ENCODE data around the gene MOSPD3. TPM values are rescaled to one million over a fixed set of nuclear protein-coding genes. Genes with fewer than 3 reads are reported as not detected.
A peak's percentile ranks its signal among the peaks of the same experiment; 100 is the strongest.

The MOSPD3 gene
- total and polyA plus RNA-seq, 2 experiments from 2014 or later, result 15.3 to 23.5 TPM

DNA sequence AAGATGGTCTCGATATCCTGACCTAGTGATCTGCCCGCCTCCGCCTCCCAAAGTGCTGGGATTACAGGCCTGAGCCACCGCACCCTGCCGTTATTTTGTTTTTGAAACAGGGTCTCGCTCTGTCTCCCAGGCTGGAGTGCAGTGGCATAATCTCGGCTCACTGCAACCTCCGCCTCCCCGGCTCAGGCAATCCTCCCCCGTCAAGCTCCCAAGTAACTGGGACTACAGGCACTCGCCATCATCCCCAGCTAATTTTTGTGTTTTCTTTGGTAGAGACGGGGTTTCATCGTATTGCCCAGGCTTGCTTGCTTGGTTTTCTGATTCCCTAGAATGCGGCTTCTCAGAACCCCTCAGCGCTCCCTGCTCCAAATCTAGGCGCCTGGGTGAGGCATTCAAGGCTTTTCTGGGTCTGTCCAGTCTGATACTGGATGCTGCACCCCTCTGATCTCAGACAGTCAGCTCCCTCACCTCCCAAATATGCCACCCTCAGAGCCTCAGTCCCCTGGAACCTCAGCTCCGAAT lies 27.7 kb downstream of the MOSPD3 start:
- TF ChIP-seq, protein P1, sequence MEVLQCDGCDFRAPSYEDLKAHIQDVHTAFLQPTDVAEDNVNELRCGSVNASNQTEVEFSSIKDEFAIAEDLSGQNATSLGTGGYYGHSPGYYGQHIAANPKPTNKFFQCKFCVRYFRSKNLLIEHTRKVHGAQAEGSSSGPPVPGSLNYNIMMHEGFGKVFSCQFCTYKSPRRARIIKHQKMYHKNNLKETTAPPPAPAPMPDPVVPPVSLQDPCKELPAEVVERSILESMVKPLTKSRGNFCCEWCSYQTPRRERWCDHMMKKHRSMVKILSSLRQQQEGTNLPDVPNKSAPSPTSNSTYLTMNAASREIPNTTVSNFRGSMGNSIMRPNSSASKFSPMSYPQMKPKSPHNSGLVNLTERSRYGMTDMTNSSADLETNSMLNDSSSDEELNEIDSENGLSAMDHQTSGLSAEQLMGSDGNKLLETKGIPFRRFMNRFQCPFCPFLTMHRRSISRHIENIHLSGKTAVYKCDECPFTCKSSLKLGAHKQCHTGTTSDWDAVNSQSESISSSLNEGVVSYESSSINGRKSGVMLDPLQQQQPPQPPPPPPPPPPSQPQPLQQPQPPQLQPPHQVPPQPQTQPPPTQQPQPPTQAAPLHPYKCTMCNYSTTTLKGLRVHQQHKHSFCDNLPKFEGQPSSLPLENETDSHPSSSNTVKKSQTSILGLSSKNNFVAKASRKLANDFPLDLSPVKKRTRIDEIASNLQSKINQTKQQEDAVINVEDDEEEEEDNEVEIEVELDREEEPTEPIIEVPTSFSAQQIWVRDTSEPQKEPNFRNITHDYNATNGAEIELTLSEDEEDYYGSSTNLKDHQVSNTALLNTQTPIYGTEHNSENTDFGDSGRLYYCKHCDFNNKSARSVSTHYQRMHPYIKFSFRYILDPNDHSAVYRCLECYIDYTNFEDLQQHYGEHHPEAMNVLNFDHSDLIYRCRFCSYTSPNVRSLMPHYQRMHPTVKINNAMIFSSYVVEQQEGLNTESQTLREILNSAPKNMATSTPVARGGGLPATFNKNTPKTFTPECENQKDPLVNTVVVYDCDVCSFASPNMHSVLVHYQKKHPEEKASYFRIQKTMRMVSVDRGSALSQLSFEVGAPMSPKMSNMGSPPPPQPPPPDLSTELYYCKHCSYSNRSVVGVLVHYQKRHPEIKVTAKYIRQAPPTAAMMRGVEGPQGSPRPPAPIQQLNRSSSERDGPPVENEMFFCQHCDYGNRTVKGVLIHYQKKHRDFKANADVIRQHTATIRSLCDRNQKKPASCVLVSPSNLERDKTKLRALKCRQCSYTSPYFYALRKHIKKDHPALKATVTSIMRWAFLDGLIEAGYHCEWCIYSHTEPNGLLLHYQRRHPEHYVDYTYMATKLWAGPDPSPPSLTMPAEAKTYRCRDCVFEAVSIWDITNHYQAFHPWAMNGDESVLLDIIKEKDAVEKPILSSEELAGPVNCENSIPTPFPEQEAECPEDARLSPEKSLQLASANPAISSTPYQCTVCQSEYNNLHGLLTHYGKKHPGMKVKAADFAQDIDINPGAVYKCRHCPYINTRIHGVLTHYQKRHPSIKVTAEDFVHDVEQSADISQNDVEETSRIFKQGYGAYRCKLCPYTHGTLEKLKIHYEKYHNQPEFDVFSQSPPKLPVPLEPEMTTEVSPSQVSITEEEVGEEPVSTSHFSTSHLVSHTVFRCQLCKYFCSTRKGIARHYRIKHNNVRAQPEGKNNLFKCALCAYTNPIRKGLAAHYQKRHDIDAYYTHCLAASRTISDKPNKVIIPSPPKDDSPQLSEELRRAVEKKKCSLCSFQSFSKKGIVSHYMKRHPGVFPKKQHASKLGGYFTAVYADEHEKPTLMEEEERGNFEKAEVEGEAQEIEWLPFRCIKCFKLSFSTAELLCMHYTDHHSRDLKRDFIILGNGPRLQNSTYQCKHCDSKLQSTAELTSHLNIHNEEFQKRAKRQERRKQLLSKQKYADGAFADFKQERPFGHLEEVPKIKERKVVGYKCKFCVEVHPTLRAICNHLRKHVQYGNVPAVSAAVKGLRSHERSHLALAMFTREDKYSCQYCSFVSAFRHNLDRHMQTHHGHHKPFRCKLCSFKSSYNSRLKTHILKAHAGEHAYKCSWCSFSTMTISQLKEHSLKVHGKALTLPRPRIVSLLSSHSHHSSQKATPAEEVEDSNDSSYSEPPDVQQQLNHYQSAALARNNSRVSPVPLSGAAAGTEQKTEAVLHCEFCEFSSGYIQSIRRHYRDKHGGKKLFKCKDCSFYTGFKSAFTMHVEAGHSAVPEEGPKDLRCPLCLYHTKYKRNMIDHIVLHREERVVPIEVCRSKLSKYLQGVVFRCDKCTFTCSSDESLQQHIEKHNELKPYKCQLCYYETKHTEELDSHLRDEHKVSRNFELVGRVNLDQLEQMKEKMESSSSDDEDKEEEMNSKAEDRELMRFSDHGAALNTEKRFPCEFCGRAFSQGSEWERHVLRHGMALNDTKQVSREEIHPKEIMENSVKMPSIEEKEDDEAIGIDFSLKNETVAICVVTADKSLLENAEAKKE (CRISPR knock-in tag; IDR thresholded peaks at IDR 0.05), result no peak
- TF ChIP-seq CREB1 (CRISPR knock-in tag; IDR thresholded peaks at IDR 0.05; ENCODE audit: low read depth) (no peak), ZNF114 (CRISPR knock-in tag; IDR thresholded peaks at IDR 0.05) (no peak), EZH2 (IDR thresholded peaks at IDR 0.05; ENCODE audit: low read depth, unreplicated experiment) (no peak), NANOG (IDR thresholded peaks at IDR 0.05; ENCODE audit: borderline replicate concordance) (no peak), POLR2AphosphoS5 (IDR thresholded peaks at IDR 0.05; ENCODE audit: low read depth) (no peak), EZH2phosphoT487 (IDR thresholded peaks at IDR 0.05; ENCODE audit: unreplicated experiment) (no peak), JUNB (IDR thresholded peaks at IDR 0.05; ENCODE audit: unreplicated experiment) (no peak), ZNF331 (CRISPR knock-in tag; IDR thresholded peaks at IDR 0.05; ENCODE audit: low read depth) (no peak), STAT1 (IDR thresholded peaks at IDR 0.05; ENCODE audit: unreplicated experiment) (no peak)
- TF ChIP-seq, protein P2, sequence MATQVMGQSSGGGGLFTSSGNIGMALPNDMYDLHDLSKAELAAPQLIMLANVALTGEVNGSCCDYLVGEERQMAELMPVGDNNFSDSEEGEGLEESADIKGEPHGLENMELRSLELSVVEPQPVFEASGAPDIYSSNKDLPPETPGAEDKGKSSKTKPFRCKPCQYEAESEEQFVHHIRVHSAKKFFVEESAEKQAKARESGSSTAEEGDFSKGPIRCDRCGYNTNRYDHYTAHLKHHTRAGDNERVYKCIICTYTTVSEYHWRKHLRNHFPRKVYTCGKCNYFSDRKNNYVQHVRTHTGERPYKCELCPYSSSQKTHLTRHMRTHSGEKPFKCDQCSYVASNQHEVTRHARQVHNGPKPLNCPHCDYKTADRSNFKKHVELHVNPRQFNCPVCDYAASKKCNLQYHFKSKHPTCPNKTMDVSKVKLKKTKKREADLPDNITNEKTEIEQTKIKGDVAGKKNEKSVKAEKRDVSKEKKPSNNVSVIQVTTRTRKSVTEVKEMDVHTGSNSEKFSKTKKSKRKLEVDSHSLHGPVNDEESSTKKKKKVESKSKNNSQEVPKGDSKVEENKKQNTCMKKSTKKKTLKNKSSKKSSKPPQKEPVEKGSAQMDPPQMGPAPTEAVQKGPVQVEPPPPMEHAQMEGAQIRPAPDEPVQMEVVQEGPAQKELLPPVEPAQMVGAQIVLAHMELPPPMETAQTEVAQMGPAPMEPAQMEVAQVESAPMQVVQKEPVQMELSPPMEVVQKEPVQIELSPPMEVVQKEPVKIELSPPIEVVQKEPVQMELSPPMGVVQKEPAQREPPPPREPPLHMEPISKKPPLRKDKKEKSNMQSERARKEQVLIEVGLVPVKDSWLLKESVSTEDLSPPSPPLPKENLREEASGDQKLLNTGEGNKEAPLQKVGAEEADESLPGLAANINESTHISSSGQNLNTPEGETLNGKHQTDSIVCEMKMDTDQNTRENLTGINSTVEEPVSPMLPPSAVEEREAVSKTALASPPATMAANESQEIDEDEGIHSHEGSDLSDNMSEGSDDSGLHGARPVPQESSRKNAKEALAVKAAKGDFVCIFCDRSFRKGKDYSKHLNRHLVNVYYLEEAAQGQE (IDR thresholded peaks at IDR 0.05; ENCODE audit: unreplicated experiment), result no peak
- TF ChIP-seq, protein P3, sequence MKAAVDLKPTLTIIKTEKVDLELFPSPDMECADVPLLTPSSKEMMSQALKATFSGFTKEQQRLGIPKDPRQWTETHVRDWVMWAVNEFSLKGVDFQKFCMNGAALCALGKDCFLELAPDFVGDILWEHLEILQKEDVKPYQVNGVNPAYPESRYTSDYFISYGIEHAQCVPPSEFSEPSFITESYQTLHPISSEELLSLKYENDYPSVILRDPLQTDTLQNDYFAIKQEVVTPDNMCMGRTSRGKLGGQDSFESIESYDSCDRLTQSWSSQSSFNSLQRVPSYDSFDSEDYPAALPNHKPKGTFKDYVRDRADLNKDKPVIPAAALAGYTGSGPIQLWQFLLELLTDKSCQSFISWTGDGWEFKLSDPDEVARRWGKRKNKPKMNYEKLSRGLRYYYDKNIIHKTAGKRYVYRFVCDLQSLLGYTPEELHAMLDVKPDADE (IDR thresholded peaks at IDR 0.05), result no peak
- TF ChIP-seq, protein P4, sequence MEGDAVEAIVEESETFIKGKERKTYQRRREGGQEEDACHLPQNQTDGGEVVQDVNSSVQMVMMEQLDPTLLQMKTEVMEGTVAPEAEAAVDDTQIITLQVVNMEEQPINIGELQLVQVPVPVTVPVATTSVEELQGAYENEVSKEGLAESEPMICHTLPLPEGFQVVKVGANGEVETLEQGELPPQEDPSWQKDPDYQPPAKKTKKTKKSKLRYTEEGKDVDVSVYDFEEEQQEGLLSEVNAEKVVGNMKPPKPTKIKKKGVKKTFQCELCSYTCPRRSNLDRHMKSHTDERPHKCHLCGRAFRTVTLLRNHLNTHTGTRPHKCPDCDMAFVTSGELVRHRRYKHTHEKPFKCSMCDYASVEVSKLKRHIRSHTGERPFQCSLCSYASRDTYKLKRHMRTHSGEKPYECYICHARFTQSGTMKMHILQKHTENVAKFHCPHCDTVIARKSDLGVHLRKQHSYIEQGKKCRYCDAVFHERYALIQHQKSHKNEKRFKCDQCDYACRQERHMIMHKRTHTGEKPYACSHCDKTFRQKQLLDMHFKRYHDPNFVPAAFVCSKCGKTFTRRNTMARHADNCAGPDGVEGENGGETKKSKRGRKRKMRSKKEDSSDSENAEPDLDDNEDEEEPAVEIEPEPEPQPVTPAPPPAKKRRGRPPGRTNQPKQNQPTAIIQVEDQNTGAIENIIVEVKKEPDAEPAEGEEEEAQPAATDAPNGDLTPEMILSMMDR (conservative IDR thresholded peaks at IDR 0.05; ENCODE audit: low read depth in 2 of 2), result no peak
- Histone ChIP-seq H2AFZ (no peak overlapping the region), H3K36me3 (ENCODE audit: insufficient read depth) (no peaks in the 10 kb centered on the region), H3K79me2 (replicated peaks; ENCODE audit: insufficient read depth) (no peaks in the 10 kb centered on the region), H3F3A (replicated peaks; ENCODE audit: low read depth) (0 out of 2 replicates have a peak, but pooled peaks cover 4% of the 10 kb centered on the region), H3K27me3 (ENCODE audit: insufficient read depth) (no peaks in the 10 kb centered on the region), H3K4me2 (peak overlapping the region; percentile 60), H4K20me1 (replicated peaks; ENCODE audit: insufficient read depth) (no peaks in the 10 kb centered on the region), H3K27ac (ENCODE audit: low read depth) (no peak overlapping the region), H3K9me2 (ENCODE audit: insufficient read depth) (no peaks in the 10 kb centered on the region), H3K4me3 (no peak overlapping the region), H3K4me1 (ENCODE audit: insufficient read depth) (peaks cover 4% of the 10 kb centered on the region; the same call in 1 of the 2 replicates)
- Mint-ChIP-seq H3K27me3 (ENCODE audit: insufficient read depth, low read depth, poor library complexity) (peaks cover 2% of the 10 kb centered on the region), H3K27ac (no peak overlapping the region), H3K9me3 (no peaks in the 10 kb centered on the region), H3K36me3 (ENCODE audit: low read depth) (no peaks in the 10 kb centered on the region), H3K4me3 (no peak overlapping the region), H3K4me1 (peaks cover 23% of the 10 kb centered on the region)
- DNase-seq (ENCODE audit: low spot score) (no peak), ATAC-seq (peak; percentile 7; the same call in 1 of the 3 replicates)

All from GM23338 (cell line).